B cell (primary cell): ENCODE data around the gene ELMO1. TPM values are rescaled to one million over a fixed set of nuclear protein-coding genes. Genes with fewer than 3 reads are reported as not detected.

Source experiments
- ATAC-seq: fragments of 200-7000 bp; cut with Tn5 transposase; one replicate; pipeline ENCODE4 v1.10.0; 2021; ENCODE audit warnings: low read depth, mild to moderate bottlenecking, moderate number of reproducible peaks, moderate library complexity
- CTCF ChIA-PET: fragments of 350-600 bp; sonication (Branson Sonifier 250); formaldehyde crosslinking; loops from one replicate; lab custom pipeline; 2021; ENCODE audit warnings: antibody characterized with exemption, inconsistent platforms; lab: Charles Lee
- POLR2A ChIA-PET: fragments of 350-600 bp; sonication (Branson Sonifier 250); formaldehyde crosslinking; loops from one replicate; lab custom pipeline; 2021; ENCODE audit warnings: antibody characterized with exemption; lab: Charles Lee
- DNase-seq: peaks from one replicate; pipeline ENCODE4 v3.0.0; 2013
- H2AFZ ChIP-seq: 2 replicates; pipeline ENCODE4 v1.6.1; 2012; ENCODE audit warnings: mild to moderate bottlenecking, low read depth, low read length; ENCODE audit not compliant: insufficient read depth, poor library complexity, severe bottlenecking
- H3K27ac ChIP-seq, 2 donors: 1 replicate in 1 of 2; 2 replicates in 1 of 2; pipeline ENCODE4 v1.5.1; 2012 to 2013; ENCODE audit warnings: low read length in 2 of 2, mild to moderate bottlenecking in 2 of 2, moderate library complexity in 1 of 2
- H3K27me3 ChIP-seq, 4 experiments: fragments of 200-600 bp in 1 of 4; sonication (generic) in 1 of 4; replicated peaks in 1 of 4; 1 replicate in 2 of 4; 2 replicates in 2 of 4; pipeline versions ENCODE4 v1.6.1 to v1.7.0; 2013 to 2016; ENCODE audit warnings: low read length in 3 of 4, mild to moderate bottlenecking in 2 of 4, mixed read lengths in 1 of 4, moderate library complexity in 1 of 4; ENCODE audit not compliant: insufficient read depth in 4 of 4, control insufficient read depth in 3 of 4; ENCODE audit errors: control extremely low read depth in 1 of 4
- H3K36me3 ChIP-seq, 2 experiments: replicated peaks in 1 of 2; 1 replicate in 1 of 2; 2 replicates in 1 of 2; pipeline versions ENCODE4 v1.6.1 to v1.7.1; 2013; ENCODE audit warnings: low read length in 1 of 2; ENCODE audit not compliant: insufficient read depth in 2 of 2, control insufficient read depth in 1 of 2; ENCODE audit errors: control extremely low read depth in 1 of 2, extremely low read depth in 1 of 2
- H3K4me1 ChIP-seq, 2 donors: fragments of 200-600 bp in 1 of 2; sonication (generic) in 1 of 2; 1 replicate in 1 of 2; 2 replicates in 1 of 2; pipeline versions ENCODE4 v1.5.1 to v1.6.1; 2013 to 2017; ENCODE audit warnings: low read length in 2 of 2; ENCODE audit not compliant: control insufficient read depth in 2 of 2, insufficient read depth in 2 of 2
- H3K4me2 ChIP-seq: replicated peaks from 2 replicates; pipeline ENCODE3; 2012; ENCODE audit warnings: mild to moderate bottlenecking, low read depth, low read length; ENCODE audit not compliant: poor library complexity, severe bottlenecking
- H3K4me3 ChIP-seq, 5 experiments: fragments of 200-600 bp in 1 of 5; sonication (generic) in 1 of 5; 1 replicate in 3 of 5; 2 replicates in 2 of 5; pipeline versions ENCODE4 v1.5.1 to v1.7.0; 2011 to 2016; ENCODE audit warnings: low read length in 4 of 5, mild to moderate bottlenecking in 4 of 5, low read depth in 2 of 5, control low read depth in 1 of 5, moderate library complexity in 1 of 5; ENCODE audit not compliant: insufficient read depth in 1 of 5; ENCODE audit errors: control extremely low read depth in 1 of 5, extremely low read depth in 1 of 5
- H3K79me2 ChIP-seq: fragments of 200-600 bp; sonication (generic); one replicate; pipeline ENCODE4 v1.6.0; 2016; ENCODE audit warnings: low read length; ENCODE audit not compliant: control insufficient read depth, insufficient read depth
- H3K9ac ChIP-seq: fragments of 200-600 bp; sonication (generic); 2 replicates; pipeline ENCODE4 v1.6.1; 2017; ENCODE audit warnings: mild to moderate bottlenecking, low read length, moderate library complexity
- H3K9me3 ChIP-seq, 3 donors: one replicate each; pipeline versions ENCODE4 v1.6.1 to v1.7.1; 2013; ENCODE audit warnings: low read length in 2 of 3; ENCODE audit not compliant: control insufficient read depth in 2 of 3, insufficient read depth in 1 of 3; ENCODE audit errors: control extremely low read depth in 1 of 3
- H4K20me1 ChIP-seq: 2 replicates; pipeline ENCODE4 v1.6.0; 2012; ENCODE audit warnings: mild to moderate bottlenecking, low read length; ENCODE audit not compliant: insufficient read depth, control insufficient read depth, poor library complexity, severe bottlenecking
- H3K27ac Mint-ChIP-seq: one replicate; pipeline ENCODE4 v1.8.0; 2021; ENCODE audit warnings: mixed read lengths
- H3K27me3 Mint-ChIP-seq: one replicate; pipeline ENCODE4 v1.8.0; 2021; ENCODE audit warnings: mixed read lengths
- H3K4me1 Mint-ChIP-seq: one replicate; pipeline ENCODE4 v1.8.0; 2021; ENCODE audit warnings: mixed read lengths
- H3K4me3 Mint-ChIP-seq: one replicate; pipeline ENCODE4 v1.8.0; 2021; ENCODE audit warnings: mixed read lengths
- H3K9me3 Mint-ChIP-seq: one replicate; pipeline ENCODE4 v1.8.0; 2022; ENCODE audit warnings: mixed read lengths; ENCODE audit not compliant: insufficient read depth
- CTCF ChIP-seq: fragments of 200-600 bp; IDR thresholded peaks from one replicate; pipeline ENCODE4 v1.8.0; 2022; ENCODE audit warnings: antibody characterized with exemption, mild to moderate bottlenecking
- EZH2 ChIP-seq: IDR thresholded peaks from 2 replicates; pipeline ENCODE4 v1.6.1; 2012; ENCODE audit warnings: borderline replicate concordance, low read depth, mild to moderate bottlenecking, moderate library complexity, low read length; ENCODE audit not compliant: insufficient read depth, poor library complexity, severe bottlenecking
- whole genome bisulfite sequencing: methylation state at CpG from one replicate; pipeline ENCODE4 v1.1.5; 2013; ENCODE audit warnings: missing lambda C conversion rate; ENCODE audit not compliant: insufficient coverage; 5-methylcytosine and 5-hydroxymethylcytosine counted together
- intact Hi-C: fragments of 100-400 bp; cut with micrococcal nuclease; formaldehyde crosslinking; loops from one replicate; pipeline ENCODE4 v1.10.0; 2022
- polyA plus RNA-seq: library from polyadenylated mRNA; depleted of rRNA; stranded (reverse); fragments of >200 nt; gene quantifications from 2 replicates; pipeline ENCODE4 v1.2.3, GENCODE V29; 2012
- total RNA-seq, 2 donors: library from RNA; stranded (reverse); fragments of 120-200 nt in 1 of 2; gene quantifications; 1 replicate in 1 of 2; 2 replicates in 1 of 2; pipeline versions ENCODE4 v1.2.3 to v1.2.4, GENCODE V29; 2013 to 2022

ELMO1 gene
- total and polyA plus RNA-seq, 2 donors (not counting 1 experiment from before 2014, with no cell fraction given) = 44.7 to 177 TPM

DNA sequence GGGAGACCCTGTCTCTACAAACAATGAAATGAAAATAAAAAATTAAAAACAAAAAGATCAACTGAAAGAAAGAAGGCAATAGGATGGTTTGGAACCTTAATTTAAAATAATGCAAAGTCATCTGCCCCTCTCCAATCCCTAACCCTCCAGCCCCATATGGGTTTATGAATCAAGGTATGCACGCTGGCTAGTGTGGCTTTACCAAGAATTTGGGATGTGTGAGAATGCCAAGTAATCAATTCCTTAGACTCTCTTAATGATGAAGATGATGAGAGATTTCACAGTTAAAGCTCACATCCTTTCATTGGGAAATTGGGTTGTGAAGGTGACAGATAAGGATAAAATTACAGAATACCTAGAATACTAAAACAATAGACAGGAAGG is 577.3 kb downstream of the ELMO1 start:
- TF ChIP-seq CTCF (no peak), EZH2 (no peak)
- intact Hi-C loops = no loop called here

DNA sequence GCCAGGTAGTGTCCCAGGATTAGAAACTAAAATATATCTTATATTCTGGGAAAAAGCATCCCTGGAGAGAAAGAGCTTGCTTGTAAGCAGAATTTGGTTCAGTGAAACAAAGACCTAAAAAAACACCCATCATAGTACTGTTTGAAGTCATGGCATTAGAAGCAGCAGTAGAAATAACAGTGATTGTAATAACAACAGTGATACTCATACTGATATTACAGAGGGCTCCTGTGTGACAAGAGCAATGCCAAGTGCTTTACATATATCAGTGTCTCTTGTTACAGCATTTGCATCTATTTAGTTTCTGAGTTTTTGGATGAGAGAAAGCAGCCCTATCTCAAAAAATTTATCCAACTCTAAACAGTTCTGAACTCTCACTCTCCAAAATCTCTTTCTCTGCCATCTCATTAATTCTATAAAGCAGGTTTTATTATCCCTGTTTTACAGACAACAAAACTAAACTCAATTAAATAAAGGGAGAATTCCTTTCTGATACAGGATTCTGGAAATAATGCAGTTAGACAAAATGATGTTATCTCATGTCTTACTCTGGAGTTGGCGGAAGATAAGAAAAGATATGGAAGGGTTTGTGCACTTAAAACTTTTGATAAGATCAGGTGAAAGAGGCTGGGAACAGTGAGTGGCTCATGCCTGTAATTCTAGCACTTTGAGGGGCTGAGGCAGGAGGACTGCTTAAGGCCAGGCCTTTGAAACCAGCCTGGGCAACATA is 577.9 kb downstream of the ELMO1 start:
- H3K27ac ChIP-seq = no peak overlapping the region
- intact Hi-C loops = no loop called here
- WGBS = 100% methylated on average over 1 of the region's 1 CpG
- no peak for ATAC-seq
- Mint-ChIP-seq H3K4me1 (peaks cover 8% of the 10 kb centered on the region), H3K27me3 (no peaks in the 10 kb centered on the region), H3K27ac (no peak overlapping the region), H3K9me3 (no peaks in the 10 kb centered on the region), H3K4me3 (no peak overlapping the region)
- no peaks in the 10 kb centered on the region for H3K27me3 ChIP-seq
- ChIA-PET CTCF (no interaction called here), POLR2A (no interaction called here)
- no peak overlapping the region for H3K4me3 ChIP-seq
- TF ChIP-seq CTCF = no peak
- no peak for TF ChIP-seq EZH2
- no peaks in the 10 kb centered on the region for H3K79me2 ChIP-seq
- H3K9me3 ChIP-seq = no peaks in the 10 kb centered on the region
- no peak for DNase-seq
- peaks cover 2 to 89% of the 10 kb centered on the region in 2 experiments for H3K36me3 ChIP-seq
- peaks cover 0 to 8% of the 10 kb centered on the region in 2 donors for H3K4me1 ChIP-seq
- no peak overlapping the region for H3K4me2 ChIP-seq
- H2AFZ ChIP-seq = no peak overlapping the region
- H3K9ac ChIP-seq = no peak overlapping the region
- no peaks in the 10 kb centered on the region for H4K20me1 ChIP-seq

More for the DNA sequence above, 577.3 kb downstream of the ELMO1 start:
- DNase-seq (no peak), ATAC-seq (no peak)
- Mint-ChIP-seq H3K27ac (no peak overlapping the region), H3K9me3 (no peaks in the 10 kb centered on the region), H3K4me1 (peaks cover 8% of the 10 kb centered on the region), H3K4me3 (no peak overlapping the region), H3K27me3 (no peaks in the 10 kb centered on the region)
- no peak overlapping the region for H3K27ac ChIP-seq
- H3K4me3 ChIP-seq = no peak overlapping the region
- no peaks in the 10 kb centered on the region for H3K27me3 ChIP-seq
- no peak overlapping the region for H3K4me2 ChIP-seq
- H4K20me1 ChIP-seq = no peaks in the 10 kb centered on the region
- no peak overlapping the region for H3K9ac ChIP-seq
- no CpG with 5 or more reads among the region's 1 CpG for WGBS
- H3K36me3 ChIP-seq = peaks cover 2 to 87% of the 10 kb centered on the region in 2 experiments
- no peaks in the 10 kb centered on the region for H3K9me3 ChIP-seq
- H3K79me2 ChIP-seq = no peaks in the 10 kb centered on the region
- CTCF ChIA-PET = no interaction called here
- peaks cover 0 to 8% of the 10 kb centered on the region in 2 donors for H3K4me1 ChIP-seq
- no peak overlapping the region for H2AFZ ChIP-seq
- POLR2A ChIA-PET = no interaction called here
